Keratinocyte (primary cell): ENCODE results near the gene BHLHE23. TPM values are rescaled to one million over a fixed set of nuclear protein-coding genes. Genes with fewer than 3 reads are reported as not detected.
A peak's percentile ranks its signal among the peaks of the same experiment; 100 is the strongest.

Experiments used
- DNase-seq: peaks from one replicate; pipeline ENCODE4 v3.0.0-alpha.2; 2011; ENCODE audit warnings: low read depth, missing footprints, low spot score
- FAIRE-seq: peaks from 2 replicates; lab custom pipeline; 2011; peaks lifted over from hg19 to GRCh38; lab: Jason Lieb, UNC
- H2AFZ ChIP-seq: 2 replicates; pipeline ENCODE4 v1.6.0; 2012; ENCODE audit warnings: low read length, control low read depth, inconsistent platforms; ENCODE audit not compliant: control insufficient read depth
- H3K27ac ChIP-seq: 2 replicates; pipeline ENCODE4 v1.5.1; 2011; ENCODE audit warnings: low read length; ENCODE audit not compliant: control insufficient read depth, insufficient read depth
- H3K27me3 ChIP-seq: 3 replicates; pipeline ENCODE4 v1.6.0; 2011; ENCODE audit warnings: low read length; ENCODE audit not compliant: control insufficient read depth, insufficient read depth; ENCODE audit errors: extremely low read depth
- H3K36me3 ChIP-seq, 2 experiments: 2 replicates in 1 of 2; 3 replicates in 1 of 2; pipeline ENCODE4 v1.5.1; 2011; ENCODE audit warnings: low read length in 2 of 2, mild to moderate bottlenecking in 1 of 2; ENCODE audit not compliant: control insufficient read depth in 2 of 2, insufficient read depth in 2 of 2; ENCODE audit errors: extremely low read depth in 1 of 2
- H3K4me1 ChIP-seq: 3 replicates; pipeline ENCODE4 v1.5.1; 2011; ENCODE audit warnings: low read length; ENCODE audit not compliant: control insufficient read depth, insufficient read depth; ENCODE audit errors: extremely low read depth
- H3K4me2 ChIP-seq: 3 replicates; pipeline ENCODE4 v1.6.0; 2011; ENCODE audit warnings: low read depth, low read length; ENCODE audit not compliant: control insufficient read depth, insufficient read depth; ENCODE audit errors: extremely low read depth
- H3K4me3 ChIP-seq, 3 experiments: fragments of 200-600 bp in 1 of 3; sonication (generic) in 1 of 3; 2 replicates in 2 of 3; 3 replicates in 1 of 3; pipeline ENCODE4 v1.5.1; 2011 to 2016; ENCODE audit warnings: low read length in 3 of 3, mild to moderate bottlenecking in 3 of 3, control low read depth in 2 of 3, inconsistent platforms in 1 of 3, low read depth in 1 of 3, mixed read lengths in 1 of 3, mixed run types in 1 of 3, moderate library complexity in 1 of 3; ENCODE audit not compliant: control insufficient read depth in 2 of 3, insufficient read depth in 2 of 3; ENCODE audit errors: extremely low read depth in 1 of 3
- H3K79me2 ChIP-seq: 2 replicates; pipeline ENCODE4 v1.6.0; 2012; ENCODE audit warnings: low read length; ENCODE audit not compliant: control insufficient read depth, insufficient read depth
- H3K9ac ChIP-seq: 3 replicates; pipeline ENCODE4 v1.6.0; 2011; ENCODE audit warnings: low read length; ENCODE audit not compliant: control insufficient read depth, insufficient read depth; ENCODE audit errors: extremely low read depth
- H3K9me1 ChIP-seq: 3 replicates; pipeline ENCODE4 v1.6.0; 2011; ENCODE audit warnings: low read length; ENCODE audit not compliant: control insufficient read depth, insufficient read depth; ENCODE audit errors: extremely low read depth
- H3K9me3 ChIP-seq: 2 replicates; pipeline ENCODE4 v1.5.1; 2012; ENCODE audit warnings: low read depth, low read length; ENCODE audit not compliant: control insufficient read depth
- H4K20me1 ChIP-seq: 3 replicates; pipeline ENCODE4 v1.6.0; 2011; ENCODE audit warnings: low read length; ENCODE audit not compliant: control insufficient read depth, insufficient read depth; ENCODE audit errors: extremely low read depth
- EZH2 ChIP-seq: IDR thresholded peaks from one replicate; pipeline ENCODE4 v1.6.1; 2012; ENCODE audit warnings: inconsistent platforms, mild to moderate bottlenecking, low read length, moderate library complexity
- dilution Hi-C: fragments of 300-500 bp; cut with MboI; formaldehyde crosslinking; loops from one replicate; pipeline ENCODE4 v1.7.0; 2020; ENCODE audit warnings: low sequenced_read_pairs; ENCODE audit not compliant: extremely low pct_ligation_motif_present
- polyA plus RNA-seq, 5 experiments: library from polyadenylated mRNA; depleted of rRNA in 3 of 5; stranded (reverse) in 3 of 5; stranded (forward) in 1 of 5; unstranded in 1 of 5; fragments of >200 nt; gene quantifications; 1 replicate in 1 of 5; 2 replicates in 3 of 5; 3 replicates in 1 of 5; pipeline versions ENCODE4 v1.2.1 to v1.2.3, GENCODE V29; 2011 to 2012; ENCODE audit warnings: missing spikeins in 2 of 5, low read depth in 1 of 5, low replicate concordance in 1 of 5
- TF ChIP-seq, protein P1 (sequence below), 3 experiments: IDR thresholded peaks in 1 of 3; conservative IDR thresholded peaks in 1 of 3; optimal IDR thresholded peaks in 1 of 3; 2 replicates in 2 of 3; 3 replicates in 1 of 3; pipeline versions ENCODE3 to v1.5.1; 2011; ENCODE audit warnings: low read length in 3 of 3, mild to moderate bottlenecking in 3 of 3, moderate library complexity in 2 of 3, control low read depth in 1 of 3, inconsistent platforms in 1 of 3; ENCODE audit not compliant: insufficient read depth in 2 of 3; ENCODE audit errors: extremely low read depth in 1 of 3

The BHLHE23 gene
- polyA plus RNA-seq, 1 donor (not counting 4 experiments of a cell fraction or from before 2014, with no cell fraction given), result not detected

DNA sequence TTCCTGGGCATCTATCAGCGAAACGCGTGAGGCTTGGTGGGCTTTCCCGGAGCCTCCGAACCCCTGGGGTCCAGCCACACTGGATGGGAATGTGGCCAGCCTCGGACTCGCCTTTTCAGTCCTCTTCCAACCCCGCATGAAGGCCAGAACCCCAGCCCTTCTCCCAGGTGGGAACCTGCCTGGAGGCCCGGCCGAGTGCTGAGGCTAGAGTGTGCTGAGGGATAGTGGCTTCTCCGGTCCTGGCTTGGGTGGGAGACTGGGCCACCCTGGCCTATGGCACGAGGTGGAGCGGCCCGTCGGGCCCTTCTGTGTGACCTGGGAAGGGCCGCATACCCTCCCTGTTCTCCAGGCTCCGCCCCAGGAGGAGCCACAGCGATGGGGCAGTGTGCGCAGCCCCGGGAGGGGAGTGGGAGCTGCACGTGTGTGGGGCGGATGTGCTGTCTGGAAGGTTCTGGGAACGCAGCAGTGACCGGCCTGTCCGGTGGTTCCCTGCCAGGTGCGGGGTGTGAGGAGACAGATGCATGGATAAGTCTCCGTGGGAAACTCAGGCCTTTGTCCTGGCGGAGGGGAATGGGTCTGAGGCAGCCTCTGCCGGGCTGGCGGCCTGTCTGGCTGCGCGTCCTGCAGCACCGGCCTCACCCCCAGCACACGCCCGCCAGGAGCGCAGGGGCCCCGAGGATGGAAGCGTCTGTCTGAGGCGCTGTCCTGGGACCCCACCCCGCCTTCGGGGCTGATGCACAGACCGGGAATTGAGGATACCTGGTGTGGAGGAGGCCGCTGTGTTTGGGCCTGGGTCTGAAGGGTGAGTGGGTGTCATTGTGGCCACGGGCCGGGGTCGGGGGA, 1.1 kb upstream of the BHLHE23 start:
- no peak for DNase-seq
- H3K36me3 ChIP-seq, result no peaks in the 10 kb centered on the region
- no peaks in the 10 kb centered on the region for H3K4me1 ChIP-seq
- H3K4me3 ChIP-seq, result no peak overlapping the region
- H3K9ac ChIP-seq, result no peak overlapping the region
- no peaks in the 10 kb centered on the region for H3K79me2 ChIP-seq
- no peaks in the 10 kb centered on the region for H3K9me3 ChIP-seq
- no peaks in the 10 kb centered on the region for H4K20me1 ChIP-seq
- no peak for FAIRE-seq
- no peak overlapping the region for H3K4me2 ChIP-seq
- no peak overlapping the region for H2AFZ ChIP-seq
- H3K9me1 ChIP-seq, result no peaks in the 10 kb centered on the region
- dilution Hi-C loops, result no loop called here
- peaks cover 87% of the 10 kb centered on the region for H3K27me3 ChIP-seq
- H3K27ac ChIP-seq, result no peak overlapping the region
- TF ChIP-seq EZH2, result peak; percentile 97
- TF ChIP-seq, protein P1, sequence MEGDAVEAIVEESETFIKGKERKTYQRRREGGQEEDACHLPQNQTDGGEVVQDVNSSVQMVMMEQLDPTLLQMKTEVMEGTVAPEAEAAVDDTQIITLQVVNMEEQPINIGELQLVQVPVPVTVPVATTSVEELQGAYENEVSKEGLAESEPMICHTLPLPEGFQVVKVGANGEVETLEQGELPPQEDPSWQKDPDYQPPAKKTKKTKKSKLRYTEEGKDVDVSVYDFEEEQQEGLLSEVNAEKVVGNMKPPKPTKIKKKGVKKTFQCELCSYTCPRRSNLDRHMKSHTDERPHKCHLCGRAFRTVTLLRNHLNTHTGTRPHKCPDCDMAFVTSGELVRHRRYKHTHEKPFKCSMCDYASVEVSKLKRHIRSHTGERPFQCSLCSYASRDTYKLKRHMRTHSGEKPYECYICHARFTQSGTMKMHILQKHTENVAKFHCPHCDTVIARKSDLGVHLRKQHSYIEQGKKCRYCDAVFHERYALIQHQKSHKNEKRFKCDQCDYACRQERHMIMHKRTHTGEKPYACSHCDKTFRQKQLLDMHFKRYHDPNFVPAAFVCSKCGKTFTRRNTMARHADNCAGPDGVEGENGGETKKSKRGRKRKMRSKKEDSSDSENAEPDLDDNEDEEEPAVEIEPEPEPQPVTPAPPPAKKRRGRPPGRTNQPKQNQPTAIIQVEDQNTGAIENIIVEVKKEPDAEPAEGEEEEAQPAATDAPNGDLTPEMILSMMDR (optimal IDR thresholded peaks at IDR 0.05 in 1 of 3, IDR thresholded peaks at IDR 0.05 in 1 of 3, conservative IDR thresholded peaks at IDR 0.05 in 1 of 3; ENCODE audit: extremely low read depth in 1 of 3, insufficient read depth in 2 of 3, low read length in 3 of 3), result no peak

- DNase-seq, result no peak
- Histone ChIP-seq H3K9ac (no peak overlapping the region), H3K9me1 (no peaks in the 10 kb centered on the region), H3K27me3 (peaks cover 93% of the 10 kb centered on the region), H3K36me3 (no peaks in the 10 kb centered on the region), H3K27ac (no peak overlapping the region), H2AFZ (no peak overlapping the region), H3K79me2 (no peaks in the 10 kb centered on the region), H3K4me2 (no peak overlapping the region), H3K4me1 (no peaks in the 10 kb centered on the region), H3K4me3 (no peak overlapping the region), H4K20me1 (no peaks in the 10 kb centered on the region), H3K9me3 (no peaks in the 10 kb centered on the region)
- no peak for FAIRE-seq
- dilution Hi-C loops, result no loop called here
- TF ChIP-seq, protein P1 (optimal IDR thresholded peaks at IDR 0.05 in 1 of 3, IDR thresholded peaks at IDR 0.05 in 1 of 3, conservative IDR thresholded peaks at IDR 0.05 in 1 of 3; ENCODE audit: extremely low read depth in 1 of 3, insufficient read depth in 2 of 3, low read length in 3 of 3), result no peak
- TF ChIP-seq EZH2, result no peak
Measured at GRCh38 chr20:63007360-63007645, 539 bp upstream of the BHLHE23 start.
